NCI-H2227 treated with DMSO at 0.1 percent for 48 hours (cell line): ENCODE data around the gene EDARADD.

Experiments used
- DNase-seq: peaks from one replicate; lab custom pipeline; 2025; lab: John Stamatoyannopoulos, UW

The EDARADD gene

GRCh38 chr1:236516929-236517704, 123.0 kb downstream of the EDARADD start:
- no peak for DNase-seq

GRCh38 chr1:236518322-236518721, 124.2 kb downstream of the EDARADD start:
- no peak for DNase-seq

GRCh38 chr1:236520445-236521005, 126.4 kb downstream of the EDARADD start:
- DNase-seq: no peak

- peak; percentile 15 for DNase-seq
Observed at GRCh38 chr1:236522937-236523703, 129.0 kb downstream of the EDARADD start.

- peak; percentile 69 for DNase-seq
Observed at GRCh38 chr1:236523704-236524141, 129.6 kb downstream of the EDARADD start, which contains the start of gene LGALS8. TSS of gene LGALS8 (plus strand) at chr1:236523982. CDS start at chr1:236526071, 2,089 bp downstream.

- peak; percentile 50 for DNase-seq
Observed at GRCh38 chr1:236524142-236524894, 130.2 kb downstream of the EDARADD start.

GRCh38 chr1:236524895-236525184, 130.8 kb downstream of the EDARADD start:
- DNase-seq: no peak

GRCh38 chr1:236526079-236526478, 132.0 kb downstream of the EDARADD start:
- no peak for DNase-seq

- no peak for DNase-seq
Observed at GRCh38 chr1:236530286-236530685, 136.2 kb downstream of the EDARADD start.

GRCh38 chr1:236530959-236531358, 136.9 kb downstream of the EDARADD start:
- no peak for DNase-seq

GRCh38 chr1:236532850-236533249, 138.8 kb downstream of the EDARADD start:
- DNase-seq: no peak

- no peak for DNase-seq
Observed at GRCh38 chr1:236534151-236534651, 140.1 kb downstream of the EDARADD start.
